Measurements from ENCODE around the gene CHRNB4. TPM values are rescaled to one million over a fixed set of nuclear protein-coding genes. Genes with fewer than 3 reads are reported as not detected.
A peak's percentile ranks its signal among the peaks of the same experiment; 100 is the strongest.

Gene CHRNB4
- total and polyA plus RNA-seq, 2 of the 8 experiments (the other 6 are each of a cell fraction or from before 2014, with no cell fraction given), result 2.4 to 4.5 TPM

GRCh38 chr15:78635346-78635745, 5.7 kb downstream of the CHRNB4 start:
- Histone ChIP-seq H4K8ac (ENCODE audit: extremely low read depth, insufficient read depth, low read length) (no peak overlapping the region), H3K23ac (ENCODE audit: insufficient read length) (no peak overlapping the region)
- CTCF ChIA-PET (ENCODE audit: partially characterized antibody), result interaction anchor here (0.6 to 10.9 kb wide), 7 partner anchors 10 to 328 kb away, joined by 3 to 256 read pairs (median 4); partner anchors contain the start of gene CHRNA3
- no peak for TF ChIP-seq KDM1A (IDR thresholded peaks at IDR 0.05; ENCODE audit: borderline replicate concordance, low read length)
- TF ChIP-seq HDAC2 (IDR thresholded peaks at IDR 0.05; ENCODE audit: borderline replicate concordance in 1 of 2, low read depth in 2 of 2, low read length in 2 of 2), result no peak
- no peak for TF ChIP-seq SRF (IDR thresholded peaks at IDR 0.05; ENCODE audit: low read depth, low read length)
- no peak for TF ChIP-seq BRCA1 (IDR thresholded peaks at IDR 0.05; ENCODE audit: low read depth, low read length)
- TF ChIP-seq SP4 (IDR thresholded peaks at IDR 0.05; ENCODE audit: low read length), result no peak
- TF ChIP-seq SUZ12 (IDR thresholded peaks at IDR 0.05; ENCODE audit: low read length), result no peak
- no peak for TF ChIP-seq NANOG (IDR thresholded peaks at IDR 0.05; ENCODE audit: insufficient read depth, low read depth, low read length, poor library complexity, severe bottlenecking)
- TF ChIP-seq E2F6 (IDR thresholded peaks at IDR 0.05), result no peak
- TF ChIP-seq, protein P1, sequence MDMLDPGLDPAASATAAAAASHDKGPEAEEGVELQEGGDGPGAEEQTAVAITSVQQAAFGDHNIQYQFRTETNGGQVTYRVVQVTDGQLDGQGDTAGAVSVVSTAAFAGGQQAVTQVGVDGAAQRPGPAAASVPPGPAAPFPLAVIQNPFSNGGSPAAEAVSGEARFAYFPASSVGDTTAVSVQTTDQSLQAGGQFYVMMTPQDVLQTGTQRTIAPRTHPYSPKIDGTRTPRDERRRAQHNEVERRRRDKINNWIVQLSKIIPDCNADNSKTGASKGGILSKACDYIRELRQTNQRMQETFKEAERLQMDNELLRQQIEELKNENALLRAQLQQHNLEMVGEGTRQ (IDR thresholded peaks at IDR 0.05; ENCODE audit: low read length), result no peak
- no peak for TF ChIP-seq EGR1 (IDR thresholded peaks at IDR 0.05; ENCODE audit: borderline replicate concordance, low read depth, low read length)
- TF ChIP-seq GTF2F1 (IDR thresholded peaks at IDR 0.05; ENCODE audit: borderline replicate concordance, low read depth, low read length), result no peak
- no peak for TF ChIP-seq CHD2 (IDR thresholded peaks at IDR 0.05; ENCODE audit: low read length)

More at GRCh38 chr15:78635346-78635745, 5.7 kb downstream of the CHRNB4 start:
- H3K9ac ChIP-seq (replicated peaks in 1 of 4; ENCODE audit: extremely low read depth in 1 of 4, low read depth in 3 of 4, low read length in 3 of 4), result peak overlapping the region in 1 of 4 experiments; percentile 28; a peak in 1 of 7 replicates
- DNase-seq (ENCODE audit: low read depth in 1 of 2, low spot score in 2 of 2) (no peak), FAIRE-seq (no peak)
- no peak overlapping the region for H2AFZ ChIP-seq (ENCODE audit: low read length)
- no peak overlapping the region for H3K4me2 ChIP-seq (ENCODE audit: insufficient read depth in 1 of 2, low read depth in 2 of 2, low read length in 2 of 2)
- H3K23me2 ChIP-seq (ENCODE audit: low read depth, low read length), result peaks cover 2% of the 10 kb centered on the region; the same call in 1 of the 2 replicates
- peaks cover 0 to under 1% (median under 1%) of the 10 kb centered on the region in 4 experiments; a peak in 2 of 7 replicates for H3K4me1 ChIP-seq (replicated peaks in 1 of 4; ENCODE audit: control insufficient read depth in 3 of 4, insufficient read depth in 4 of 4, low read length in 3 of 4)
- no peak overlapping the region for H2BK12ac ChIP-seq (ENCODE audit: low read depth, low read length)
- H3K56ac ChIP-seq (replicated peaks; ENCODE audit: insufficient read length, low read depth, low read length), result no peak overlapping the region
- no peak overlapping the region for H3K4me3 ChIP-seq (ENCODE audit: extremely low read depth in 1 of 4, insufficient read depth in 2 of 4, low read depth in 3 of 4, low read length in 4 of 4)
- H3K27me3 ChIP-seq (replicated peaks in 1 of 4; ENCODE audit: control insufficient read depth in 3 of 4, extremely low read depth in 1 of 4, insufficient read depth in 3 of 4, low read length in 3 of 4), result peaks cover 0 to 5% (median 4%) of the 10 kb centered on the region in 4 experiments; a peak in 2 of 7 replicates
- no peak overlapping the region for H2BK15ac ChIP-seq (ENCODE audit: low read length)
- H4K91ac ChIP-seq (replicated peaks; ENCODE audit: insufficient read length, low read length), result no peak overlapping the region
- H3K18ac ChIP-seq (ENCODE audit: extremely low read depth, low read length), result no peak overlapping the region
- POLR2A ChIA-PET (ENCODE audit: partially characterized antibody), result interaction anchor here (0.8 to 1.1 kb wide), 2 partner anchors 58 to 70 kb away, joined by 3 to 4 read pairs; partner anchors contain the start of gene CHRNA5
- no peaks in the 10 kb centered on the region for H3K79me2 ChIP-seq (ENCODE audit: control insufficient read depth in 1 of 2, insufficient read depth in 2 of 2, low read length in 2 of 2)
- peaks cover 2% of the 10 kb centered on the region; the same call in 1 of the 2 replicates for H3K79me1 ChIP-seq (ENCODE audit: low read depth, low read length)
- H3K36me3 ChIP-seq (ENCODE audit: control insufficient read depth in 2 of 4, insufficient read depth in 4 of 4, low read length in 3 of 4), result peaks cover 0 to 4% (median 0%) of the 10 kb centered on the region in 4 experiments; a peak in 1 of 8 replicates
- WGBS, 2 experiments (ENCODE audit: extremely low coverage in 1 of 2, insufficient coverage in 1 of 2, insufficient read length in 1 of 2, insufficient replicate concordance in 2 of 2, low coverage in 1 of 2, low lambda C conversion rate in 2 of 2, missing lambda C conversion rate in 1 of 2), result 85% methylated on average over 10 of the region's 10 CpGs; no CpG with 5 or more reads in 1 of the 2 experiments
- H3K14ac ChIP-seq (ENCODE audit: insufficient read length), result no peak overlapping the region
- no peak overlapping the region for H3K27ac ChIP-seq (ENCODE audit: low read depth, low read length)
- H2AK5ac ChIP-seq (ENCODE audit: low read depth, low read length), result no peak overlapping the region
- no peaks in the 10 kb centered on the region for H3K9me3 ChIP-seq (ENCODE audit: insufficient read depth in 2 of 2, low read depth in 1 of 2, low read length in 1 of 2)
- H2BK120ac ChIP-seq (replicated peaks; ENCODE audit: low read depth, low read length), result no peak overlapping the region
- H3K4ac ChIP-seq (replicated peaks; ENCODE audit: insufficient read length, low read depth, low read length), result no peak overlapping the region
- no peak overlapping the region for H4K5ac ChIP-seq (ENCODE audit: insufficient read length, low read depth, low read length)
- H4K20me1 ChIP-seq (replicated peaks in 1 of 2; ENCODE audit: control insufficient read depth in 1 of 2, insufficient read depth in 2 of 2, low read length in 2 of 2), result no peaks in the 10 kb centered on the region
- no peak overlapping the region for H2BK20ac ChIP-seq (ENCODE audit: low read length)
- H2BK5ac ChIP-seq (ENCODE audit: low read depth, low read length), result no peak overlapping the region
